Peyer's patch (tissue), 4 donors: ENCODE data around the gene ZBTB7C.

ENCODE experiments used
- CTCF ChIP-seq, 6 experiments: fragments of 450-650 bp in 4 of 6; fragments of 200-600 bp in 2 of 6; sonication (generic) in 1 of 6; IDR thresholded peaks; one replicate each; pipeline ENCODE4 v1.5.1; 2017 to 2019; ENCODE audit warnings: antibody characterized with exemption in 6 of 6, mild to moderate bottlenecking in 3 of 6, moderate library complexity in 1 of 6
- POLR2A ChIP-seq, 2 donors: fragments of 450-650 bp; IDR thresholded peaks; one replicate each; pipeline ENCODE4 v1.5.1; 2017; ENCODE audit warnings: antibody characterized with exemption in 2 of 2, mild to moderate bottlenecking in 2 of 2, moderate library complexity in 2 of 2

- TF ChIP-seq CTCF (IDR thresholded peaks at IDR 0.05) = no peak
- TF ChIP-seq POLR2A (IDR thresholded peaks at IDR 0.05) = no peak
Observed at GRCh38 chr18:48131042-48131441, 278.1 kb downstream of the ZBTB7C start.
